Vagina (tissue), 2 donors: Measurements from ENCODE around the gene ZNF512. TPM values are rescaled to one million over a fixed set of nuclear protein-coding genes. Genes with fewer than 3 reads are reported as not detected.
"Not testable (repeated sequence)": the region's sequence is repeated elsewhere in the genome, so short reads cannot be mapped to it uniquely, and the experiment has no call there.

Source experiments
- DNase-seq, 2 donors: peaks; one replicate each; pipeline ENCODE4 v3.0.0-alpha.2; 2017; ENCODE audit errors: extremely low spot score in 2 of 2
- H3K27ac ChIP-seq: fragments of 200-600 bp; sonication (generic); one replicate; pipeline ENCODE4 v1.5.1; 2019
- H3K27me3 ChIP-seq: fragments of 200-600 bp; sonication (generic); one replicate; pipeline ENCODE4 v1.5.1; 2019
- H3K36me3 ChIP-seq, 2 donors: fragments of 200-600 bp; sonication (generic); one replicate each; pipeline ENCODE4 v1.5.1; 2017 to 2019
- H3K4me1 ChIP-seq: fragments of 200-600 bp; sonication (generic); one replicate; pipeline ENCODE4 v1.5.1; 2019
- H3K4me3 ChIP-seq, 2 donors: fragments of 200-600 bp; sonication (generic); 1 replicate in 1 of 2; 2 replicates in 1 of 2; pipeline ENCODE4 v1.5.1; 2016 to 2019
- H3K9me3 ChIP-seq: fragments of 200-600 bp; sonication (generic); one replicate; pipeline ENCODE4 v1.5.1; 2019
- CTCF ChIP-seq, 3 experiments: fragments of 450-650 bp in 2 of 3; fragments of 200-600 bp in 1 of 3; sonication (generic) in 1 of 3; IDR thresholded peaks; one replicate each; pipeline ENCODE4 v1.5.1; 2017 to 2019; ENCODE audit warnings: antibody characterized with exemption in 3 of 3, mild to moderate bottlenecking in 2 of 3, moderate library complexity in 2 of 3
- POLR2A ChIP-seq, 2 donors: fragments of 450-650 bp; IDR thresholded peaks; one replicate each; pipeline ENCODE4 v1.6.1; 2017; ENCODE audit warnings: antibody characterized with exemption in 2 of 2, mild to moderate bottlenecking in 2 of 2, moderate library complexity in 2 of 2
- POLR2AphosphoS5 ChIP-seq, 2 donors: sonication (generic); formaldehyde crosslinking; IDR thresholded peaks; one replicate each; pipeline ENCODE4 v1.9.0; 2017; ENCODE audit warnings: antibody characterized with exemption in 2 of 2, mild to moderate bottlenecking in 2 of 2, low read depth in 1 of 2; ENCODE audit not compliant: insufficient read depth in 1 of 2
- intact Hi-C: fragments of 100-400 bp; cut with DNase I; formaldehyde crosslinking; loops from one replicate; pipeline ENCODE4 v1.15.1; 2023
- total RNA-seq: library from RNA; depleted of rRNA; stranded (reverse); fragments of >200 nt; gene quantifications from one replicate; pipeline ENCODE4 v1.2.3, GENCODE V29; 2016

The ZNF512 gene
- total RNA-seq, 1 donor from 2014 or later, result 35.4 TPM

GRCh38 chr2:27591745-27592144 lies 8.9 kb downstream of the ZNF512 start:
- intact Hi-C loops, result no loop called here
- H3K9me3 ChIP-seq, result peaks cover 19% of the 10 kb centered on the region
- H3K4me3 ChIP-seq, result no peak overlapping the region
- H3K27ac ChIP-seq, result no peak overlapping the region
- H3K36me3 ChIP-seq, result no peaks in the 10 kb centered on the region
- no peaks in the 10 kb centered on the region for H3K4me1 ChIP-seq
- TF ChIP-seq CTCF (IDR thresholded peaks at IDR 0.05), result no peak
- TF ChIP-seq POLR2A (IDR thresholded peaks at IDR 0.05), result no peak
- no peaks in the 10 kb centered on the region for H3K27me3 ChIP-seq
- DNase-seq, result no peak

- no peak overlapping the region for H3K27ac ChIP-seq
- no peak overlapping the region for H3K4me3 ChIP-seq
- H3K4me1 ChIP-seq, result no peaks in the 10 kb centered on the region
- intact Hi-C loops, result no loop called here
- H3K9me3 ChIP-seq, result peaks cover 19% of the 10 kb centered on the region
- no peaks in the 10 kb centered on the region for H3K36me3 ChIP-seq
- no peak for TF ChIP-seq CTCF (IDR thresholded peaks at IDR 0.05)
- no peak for TF ChIP-seq POLR2A (IDR thresholded peaks at IDR 0.05)
- no peak for TF ChIP-seq POLR2AphosphoS5 (IDR thresholded peaks at IDR 0.05; ENCODE audit: insufficient read depth in 1 of 2, low read depth in 1 of 2)
- H3K27me3 ChIP-seq, result no peaks in the 10 kb centered on the region
- no peak for DNase-seq
Measured at GRCh38 chr2:27593240-27593639, 10.4 kb downstream of the ZNF512 start.

- H3K36me3 ChIP-seq, intact Hi-C loops, H3K27me3 ChIP-seq, H3K27ac ChIP-seq, DNase-seq, H3K4me3 ChIP-seq, H3K4me1 ChIP-seq: not testable (repeated sequence)
- H3K9me3 ChIP-seq, result peaks cover 19% of the 10 kb centered on the region
Measured at GRCh38 chr2:27594020-27594703, 11.3 kb downstream of the ZNF512 start.

GRCh38 chr2:27595412-27595811 lies 12.6 kb downstream of the ZNF512 start:
- H3K27me3 ChIP-seq, DNase-seq, H3K36me3 ChIP-seq, intact Hi-C loops, H3K27ac ChIP-seq, H3K4me3 ChIP-seq, H3K4me1 ChIP-seq: not testable (repeated sequence)
- peaks cover 19% of the 10 kb centered on the region for H3K9me3 ChIP-seq

- intact Hi-C loops, result no loop called here
- no peak for TF ChIP-seq POLR2AphosphoS5 (IDR thresholded peaks at IDR 0.05; ENCODE audit: insufficient read depth in 1 of 2, low read depth in 1 of 2)
- TF ChIP-seq POLR2A (IDR thresholded peaks at IDR 0.05), result no peak
- no peak for TF ChIP-seq CTCF (IDR thresholded peaks at IDR 0.05)
- peaks cover 10% of the 10 kb centered on the region for H3K9me3 ChIP-seq
Measured at GRCh38 chr2:27596627-27597026, 13.8 kb downstream of the ZNF512 start.

GRCh38 chr2:27606611-27607010 lies 23.8 kb downstream of the ZNF512 start:
- Histone ChIP-seq H3K4me3 (no peak overlapping the region), H3K27me3 (no peaks in the 10 kb centered on the region), H3K9me3 (no peaks in the 10 kb centered on the region), H3K36me3 (peaks cover 0 to 65% of the 10 kb centered on the region in 2 donors), H3K4me1 (no peaks in the 10 kb centered on the region), H3K27ac (no peak overlapping the region)
- intact Hi-C loops, result no loop called here
- no peak for DNase-seq
- TF ChIP-seq POLR2AphosphoS5 (IDR thresholded peaks at IDR 0.05; ENCODE audit: insufficient read depth in 1 of 2, low read depth in 1 of 2) (no peak), CTCF (IDR thresholded peaks at IDR 0.05) (no peak), POLR2A (IDR thresholded peaks at IDR 0.05) (no peak)

More at GRCh38 chr2:27596627-27597026, 13.8 kb downstream of the ZNF512 start:
- no peak for DNase-seq
- H3K36me3 ChIP-seq, result peaks cover 0 to 8% of the 10 kb centered on the region in 2 donors
- no peaks in the 10 kb centered on the region for H3K27me3 ChIP-seq
- no peak overlapping the region for H3K4me3 ChIP-seq
- no peak overlapping the region for H3K27ac ChIP-seq
- no peaks in the 10 kb centered on the region for H3K4me1 ChIP-seq
